ENCODE measurements around the gene RGS19. TPM values are rescaled to one million over a fixed set of nuclear protein-coding genes. Genes with fewer than 3 reads are reported as not detected.

RGS19 gene
- total and polyA plus RNA-seq, 8 donors = 6.3 to 63.9 (median 8.8) TPM

DNA sequence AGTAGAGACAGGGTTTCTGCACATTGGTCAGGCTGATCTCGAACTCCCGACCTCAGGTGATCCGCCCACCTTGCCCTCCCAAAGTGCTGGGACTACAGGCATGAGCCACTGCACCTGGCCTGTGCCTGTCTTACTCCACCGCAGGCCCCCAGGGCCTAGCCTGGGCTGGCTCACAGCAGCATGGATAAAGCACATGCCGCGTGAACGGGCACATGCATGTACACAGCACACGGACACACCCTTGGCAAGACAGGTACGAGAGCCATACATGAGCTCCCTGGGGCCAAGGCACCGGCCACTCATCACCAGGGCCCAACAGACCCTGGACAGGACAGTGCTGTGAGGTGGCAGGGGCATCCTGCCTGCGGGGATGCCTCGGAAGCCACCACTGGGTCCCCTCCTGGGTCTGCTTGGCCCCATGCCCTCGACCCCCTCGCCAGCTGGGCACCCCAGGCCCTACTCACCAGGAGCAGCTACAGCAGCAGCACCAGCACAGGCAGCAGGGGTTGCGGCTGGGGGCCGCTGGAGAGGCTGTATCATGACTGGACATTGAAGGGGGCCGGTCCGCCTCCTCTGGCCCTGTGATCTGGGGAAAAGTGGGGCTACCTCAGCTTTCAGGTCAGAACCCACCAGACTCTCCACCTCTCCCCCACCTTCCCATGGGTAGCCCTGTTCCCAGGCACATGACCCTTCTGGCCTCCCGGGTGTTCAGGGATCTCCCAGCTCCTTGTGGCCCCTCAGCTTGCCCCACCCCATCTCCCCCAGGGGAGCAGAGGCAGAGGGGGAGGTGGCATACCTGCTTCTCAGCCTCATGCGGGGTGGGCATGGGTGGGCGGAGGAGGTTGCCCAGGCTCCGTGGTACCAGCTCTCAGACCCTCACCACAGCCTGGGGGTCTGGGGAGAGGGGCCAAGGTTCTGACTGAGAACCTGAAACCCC is 3.0 kb downstream of the RGS19 start:
- TF ChIP-seq, protein P1, sequence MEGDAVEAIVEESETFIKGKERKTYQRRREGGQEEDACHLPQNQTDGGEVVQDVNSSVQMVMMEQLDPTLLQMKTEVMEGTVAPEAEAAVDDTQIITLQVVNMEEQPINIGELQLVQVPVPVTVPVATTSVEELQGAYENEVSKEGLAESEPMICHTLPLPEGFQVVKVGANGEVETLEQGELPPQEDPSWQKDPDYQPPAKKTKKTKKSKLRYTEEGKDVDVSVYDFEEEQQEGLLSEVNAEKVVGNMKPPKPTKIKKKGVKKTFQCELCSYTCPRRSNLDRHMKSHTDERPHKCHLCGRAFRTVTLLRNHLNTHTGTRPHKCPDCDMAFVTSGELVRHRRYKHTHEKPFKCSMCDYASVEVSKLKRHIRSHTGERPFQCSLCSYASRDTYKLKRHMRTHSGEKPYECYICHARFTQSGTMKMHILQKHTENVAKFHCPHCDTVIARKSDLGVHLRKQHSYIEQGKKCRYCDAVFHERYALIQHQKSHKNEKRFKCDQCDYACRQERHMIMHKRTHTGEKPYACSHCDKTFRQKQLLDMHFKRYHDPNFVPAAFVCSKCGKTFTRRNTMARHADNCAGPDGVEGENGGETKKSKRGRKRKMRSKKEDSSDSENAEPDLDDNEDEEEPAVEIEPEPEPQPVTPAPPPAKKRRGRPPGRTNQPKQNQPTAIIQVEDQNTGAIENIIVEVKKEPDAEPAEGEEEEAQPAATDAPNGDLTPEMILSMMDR (IDR thresholded peaks at IDR 0.05) = no peak
- peak overlapping the region; percentile 69 to 92 for H3K4me3 ChIP-seq
- intact Hi-C loops (cut with DNase I) = no loop called here
- H3K36me3 ChIP-seq = peaks cover 0 to 49% of the 10 kb centered on the region in 2 donors
- H3K27me3 ChIP-seq = no peaks in the 10 kb centered on the region
- no peaks in the 10 kb centered on the region for H3K9me3 ChIP-seq
- H3K4me1 ChIP-seq = peaks cover 14 to 34% of the 10 kb centered on the region in 2 donors
- no peak for ATAC-seq
- peak overlapping the region in 1 of 2 donors; percentile 93 for H3K27ac ChIP-seq
- peak in 1 of 4 donors; percentile 81 for DNase-seq

DNA sequence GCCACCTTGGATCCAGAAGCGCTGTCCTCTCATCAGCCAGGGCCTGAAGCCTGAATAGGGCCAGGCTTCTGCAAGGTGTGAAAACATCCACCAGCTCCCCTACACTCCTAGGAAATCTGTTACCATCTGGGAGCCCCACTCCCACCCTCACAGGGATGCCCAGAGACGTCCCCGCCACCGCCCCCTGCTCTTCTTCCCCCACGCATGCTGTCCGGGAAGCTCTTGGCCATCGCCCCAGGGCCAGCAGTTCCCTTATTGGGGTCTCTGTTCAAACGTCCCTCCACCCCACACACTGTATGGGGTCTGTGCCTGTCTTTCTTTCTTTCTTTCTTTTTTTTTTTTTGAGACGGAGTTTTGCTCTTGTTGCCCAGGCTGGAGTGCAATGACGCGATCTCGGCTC is 3.8 kb downstream of the RGS19 start:
- no peak overlapping the region for H3K4me3 ChIP-seq
- H3K27me3 ChIP-seq = no peaks in the 10 kb centered on the region
- no peaks in the 10 kb centered on the region for H3K9me3 ChIP-seq
- H3K36me3 ChIP-seq = peaks cover 0 to 49% of the 10 kb centered on the region in 2 donors
- H3K4me1 ChIP-seq = peaks cover 14 to 26% of the 10 kb centered on the region in 2 donors
- H3K27ac ChIP-seq = no peak overlapping the region
- TF ChIP-seq, protein P1 (IDR thresholded peaks at IDR 0.05) = no peak
- intact Hi-C loops (cut with DNase I) = no loop called here
- DNase-seq = peak in 1 of 4 donors; percentile 52
- ATAC-seq = no peak

DNA sequence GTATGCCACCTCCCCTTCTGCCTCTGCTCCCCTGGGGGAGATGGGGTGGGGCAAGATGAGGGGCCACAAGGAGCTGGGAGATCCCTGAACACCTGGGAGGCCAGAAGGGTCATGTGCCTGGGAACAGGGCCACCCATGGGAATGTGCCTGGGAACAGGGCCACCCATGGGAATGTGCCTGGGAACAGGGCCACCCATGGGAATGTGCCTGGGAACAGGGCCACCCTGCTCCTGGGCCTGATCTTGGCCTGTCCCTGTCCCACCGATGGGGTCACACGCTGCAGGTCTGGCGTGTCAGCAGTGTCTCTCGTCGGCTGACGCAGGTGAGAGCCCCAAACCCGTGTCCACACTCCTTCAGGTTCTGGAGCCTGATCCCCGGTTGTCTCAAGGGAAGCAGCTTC is 4.4 kb downstream of the RGS19 start:
- intact Hi-C loops (cut with DNase I) = no loop called here
- Histone ChIP-seq H3K4me3 (no peak overlapping the region), H3K27ac (no peak overlapping the region), H3K27me3 (no peaks in the 10 kb centered on the region), H3K4me1 (peaks cover 14 to 23% of the 10 kb centered on the region in 2 donors), H3K9me3 (no peaks in the 10 kb centered on the region), H3K36me3 (peaks cover 0 to 49% of the 10 kb centered on the region in 2 donors)
- peak in 1 of 4 donors; percentile 58 for DNase-seq
- no peak for ATAC-seq
- TF ChIP-seq, protein P1 (IDR thresholded peaks at IDR 0.05) = no peak

DNA sequence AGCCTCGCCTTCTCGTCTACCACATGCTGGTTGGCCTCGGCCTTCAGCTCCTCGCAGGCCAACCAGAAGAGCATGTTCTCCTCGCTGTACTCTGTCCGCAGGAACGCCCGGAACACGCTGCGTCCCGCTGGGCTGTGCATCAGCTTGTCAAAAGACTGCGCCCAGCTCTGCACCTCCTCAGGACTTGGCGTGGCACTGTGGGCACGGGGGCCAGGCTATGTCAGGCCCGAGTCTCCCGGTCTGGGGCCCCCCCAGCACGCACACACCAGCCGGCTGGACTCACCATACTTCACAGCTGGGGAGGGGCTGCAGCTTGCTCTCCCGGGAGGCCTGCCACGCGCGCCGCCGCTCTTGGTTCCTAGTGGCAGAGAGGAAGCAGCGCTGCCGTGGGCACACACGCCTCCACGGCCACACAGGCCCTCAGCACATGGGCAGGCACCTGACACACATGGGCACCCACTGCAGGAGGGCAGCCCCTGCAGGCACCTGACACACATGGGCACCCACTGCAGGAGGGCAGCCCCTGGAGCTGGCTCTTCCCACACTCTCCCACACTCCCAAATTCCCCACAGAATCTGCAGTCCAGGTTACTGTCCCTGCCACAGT is 5.0 kb downstream of the RGS19 start:
- TF ChIP-seq, protein P1 (IDR thresholded peaks at IDR 0.05) = no peak
- ATAC-seq = no peak
- no peaks in the 10 kb centered on the region for H3K27me3 ChIP-seq
- no peaks in the 10 kb centered on the region for H3K9me3 ChIP-seq
- H3K36me3 ChIP-seq = peaks cover 0 to 49% of the 10 kb centered on the region in 2 donors
- intact Hi-C loops (cut with DNase I) = no loop called here
- H3K4me1 ChIP-seq = peaks cover 14 to 23% of the 10 kb centered on the region in 2 donors
- DNase-seq = peak in 1 of 4 donors; percentile 79
- no peak overlapping the region for H3K27ac ChIP-seq
- no peak overlapping the region for H3K4me3 ChIP-seq

All from left lung (tissue), 10 donors.